GM12892 (cell line): ENCODE data around the gene PKP1.

ENCODE experiments used
- POLR2AphosphoS5 ChIP-seq: IDR thresholded peaks from 2 replicates; pipeline ENCODE4 v1.6.1; 2011; ENCODE audit warnings: low read depth, low read length, control low read depth
- TAF1 ChIP-seq: IDR thresholded peaks from 2 replicates; pipeline ENCODE4 v1.6.1; 2011; ENCODE audit warnings: low read depth, mild to moderate bottlenecking, control low read depth, low read length, borderline replicate concordance

GRCh38 chr1:201268604-201269151, 14.6 kb upstream of the PKP1 start:
- TF ChIP-seq POLR2AphosphoS5 (no peak), TAF1 (no peak)
